HepG2 (cell line): ENCODE results near the gene LZTR1. TPM values are rescaled to one million over a fixed set of nuclear protein-coding genes. Genes with fewer than 3 reads are reported as not detected.

ENCODE experiments used
- DMTF1 ChIP-seq: sonication (generic); formaldehyde crosslinking; IDR thresholded peaks from 2 replicates; pipeline ENCODE4 v1.4.0; 2020; ENCODE audit warnings: mild to moderate bottlenecking, missing genetic modification reagents
- ISL2 ChIP-seq: sonication (generic); formaldehyde crosslinking; IDR thresholded peaks from 2 replicates; pipeline ENCODE4 v1.5.0; 2020; ENCODE audit warnings: missing genetic modification reagents
- KDM2A ChIP-seq: sonication (generic); formaldehyde crosslinking; IDR thresholded peaks from 2 replicates; pipeline ENCODE4 v1.4.0; 2020; ENCODE audit warnings: low read depth, missing genetic modification reagents, borderline replicate concordance
- MAX ChIP-seq: IDR thresholded peaks from 2 replicates; pipeline ENCODE4 v1.6.1; 2012; ENCODE audit warnings: inconsistent platforms
- MTA3 ChIP-seq: sonication (generic); formaldehyde crosslinking; IDR thresholded peaks from 2 replicates; pipeline ENCODE4 v1.4.0; 2020; ENCODE audit warnings: missing genetic modification reagents
- POLR2G ChIP-seq: fragments of 200-400 bp; formaldehyde crosslinking; IDR thresholded peaks from 2 replicates; pipeline ENCODE4 v1.6.1; 2018; ENCODE audit warnings: mild to moderate bottlenecking, low read depth, low read length, moderate library complexity
- SOX5 ChIP-seq: IDR thresholded peaks from 2 replicates; pipeline ENCODE4 v1.6.1; 2016; ENCODE audit warnings: borderline replicate concordance
- U2AF1 ChIP-seq: fragments of 200-400 bp; formaldehyde crosslinking; optimal IDR thresholded peaks from 2 replicates; pipeline ENCODE3; 2017; ENCODE audit warnings: mild to moderate bottlenecking, low read depth, low read length
- YEATS4 ChIP-seq: sonication (generic); formaldehyde crosslinking; IDR thresholded peaks from 2 replicates; pipeline ENCODE4 v1.4.0; 2020; ENCODE audit warnings: missing genetic modification reagents, borderline replicate concordance
- ZBTB25 ChIP-seq: IDR thresholded peaks from 2 replicates; pipeline ENCODE4 v1.6.1; 2018; ENCODE audit warnings: missing genetic modification reagents
- ZNF430 ChIP-seq: sonication (generic); formaldehyde crosslinking; IDR thresholded peaks from 2 replicates; pipeline ENCODE4 v1.9.0; 2021; ENCODE audit warnings: mild to moderate bottlenecking, missing genetic modification reagents
- ZNF574 ChIP-seq: sonication (generic); formaldehyde crosslinking; IDR thresholded peaks from 2 replicates; pipeline ENCODE4 v1.4.0; 2020; ENCODE audit warnings: missing genetic modification reagents
- ZNF609 ChIP-seq: sonication (generic); formaldehyde crosslinking; IDR thresholded peaks from 2 replicates; pipeline ENCODE4 v1.4.0; 2020; ENCODE audit warnings: mild to moderate bottlenecking, missing genetic modification reagents, borderline replicate concordance
- ZNF724P ChIP-seq: sonication (generic); formaldehyde crosslinking; IDR thresholded peaks from 2 replicates; pipeline ENCODE4 v1.8.0; 2022; ENCODE audit warnings: missing genetic modification reagents, borderline replicate concordance
- ZSCAN30 ChIP-seq: sonication (generic); formaldehyde crosslinking; IDR thresholded peaks from 2 replicates; pipeline ENCODE4 v1.5.0; 2020; ENCODE audit warnings: mild to moderate bottlenecking, missing genetic modification reagents
- polyA plus RNA-seq, 8 experiments: library from polyadenylated mRNA; depleted of rRNA in 3 of 8; stranded (reverse) in 7 of 8; unstranded in 1 of 8; fragments of >200 nt; fragmentation: Illumina TruSeq in 4 of 8; extraction: Trizol in 4 of 8; gene quantifications; 2 replicates each; pipeline versions ENCODE4 v1.2.1 to v1.2.3, GENCODE V29; 2011 to 2016; ENCODE audit warnings: low read depth in 4 of 8, missing spikeins in 1 of 8, mixed read lengths in 1 of 8; ENCODE audit not compliant: insufficient read depth in 1 of 8
- total RNA-seq, 5 experiments: library from RNA; depleted of rRNA; stranded (reverse); fragments of >200 nt; fragmentation: Illumina TruSeq; extraction: Trizol; gene quantifications; 2 replicates each; pipeline ENCODE4 v1.2.3, GENCODE V29; 2016; ENCODE audit warnings: low read depth in 1 of 5

The LZTR1 gene
- total and polyA plus RNA-seq, 2 of the 13 experiments (the other 11 are each of a cell fraction or from before 2014, with no cell fraction given): 21.8 to 22.4 TPM

- peak; percentile 55; the same call in 1 of the 2 replicates for TF ChIP-seq ZNF609 (CRISPR knock-in tag)
- no peak for TF ChIP-seq ZNF724P (CRISPR knock-in tag)
- peak; percentile 42; the same call in 1 of the 2 replicates for TF ChIP-seq YEATS4
- TF ChIP-seq DMTF1 (CRISPR knock-in tag): no peak
- peak; percentile 63 for TF ChIP-seq KDM2A (CRISPR knock-in tag)
- peak; percentile 43; the same call in 1 of the 2 replicates for TF ChIP-seq MAX
- no peak for TF ChIP-seq U2AF1
- peak; percentile 66; the same call in 1 of the 2 replicates for TF ChIP-seq ZBTB25 (CRISPR knock-in tag)
- TF ChIP-seq ZNF430 (CRISPR knock-in tag): 0 out of 2 replicates have a peak, but pooled peaks have one; percentile 38
- TF ChIP-seq ISL2: no peak
- peak; percentile 50; the same call in 1 of the 2 replicates for TF ChIP-seq SOX5 (CRISPR knock-in tag)
- peak; percentile 39 for TF ChIP-seq POLR2G
- no peak for TF ChIP-seq MTA3 (CRISPR knock-in tag)
- TF ChIP-seq ZSCAN30 (CRISPR knock-in tag): no peak
- peak; percentile 37; the same call in 1 of the 2 replicates for TF ChIP-seq ZNF574 (CRISPR knock-in tag)
These were observed 29.4 kb upstream of the LZTR1 start (continued) for GRCh38 chr22:20952544-20953341.
